ENCODE data around the gene PLA2G2D.
"Not testable (repeated sequence)": the region's sequence is repeated elsewhere in the genome, so short reads cannot be mapped to it uniquely, and the experiment has no call there.

PLA2G2D gene

DNA sequence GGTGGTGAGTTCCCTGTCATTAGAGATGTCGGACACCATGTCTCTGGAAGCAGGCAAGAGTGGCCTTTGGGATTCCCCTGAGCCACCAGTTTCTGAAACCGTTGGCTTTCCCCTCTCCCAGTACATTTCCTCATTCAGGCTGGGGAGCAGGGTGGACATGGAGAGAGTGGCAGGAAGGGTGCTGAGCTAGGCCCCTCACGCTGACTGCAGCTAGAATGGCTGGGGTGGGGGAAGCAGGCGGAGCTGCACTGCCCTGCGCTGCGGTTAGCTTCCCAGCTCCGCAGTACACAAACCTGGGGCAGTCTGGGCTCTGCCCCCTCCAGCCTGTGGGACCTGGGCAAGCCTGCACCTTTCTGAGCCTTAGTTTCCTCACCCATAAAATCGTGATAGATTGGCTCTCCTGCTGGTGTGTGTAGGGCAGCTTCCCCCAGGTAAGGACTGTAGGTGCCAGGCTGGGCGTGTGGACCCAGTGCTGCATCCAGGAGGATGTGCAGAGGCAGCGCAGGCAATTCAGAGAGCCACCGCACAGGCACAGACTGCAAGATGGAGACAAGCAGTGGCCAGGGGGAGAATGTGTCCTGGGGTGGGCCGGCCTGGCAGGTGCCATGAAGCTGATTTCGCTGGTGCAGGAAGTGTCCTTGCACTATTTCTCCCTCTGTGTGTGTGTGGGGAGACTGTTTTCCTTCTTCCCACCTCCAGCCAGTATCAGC is 22.8 kb upstream of the PLA2G2D start:
- DNase-seq: no peak

DNA sequence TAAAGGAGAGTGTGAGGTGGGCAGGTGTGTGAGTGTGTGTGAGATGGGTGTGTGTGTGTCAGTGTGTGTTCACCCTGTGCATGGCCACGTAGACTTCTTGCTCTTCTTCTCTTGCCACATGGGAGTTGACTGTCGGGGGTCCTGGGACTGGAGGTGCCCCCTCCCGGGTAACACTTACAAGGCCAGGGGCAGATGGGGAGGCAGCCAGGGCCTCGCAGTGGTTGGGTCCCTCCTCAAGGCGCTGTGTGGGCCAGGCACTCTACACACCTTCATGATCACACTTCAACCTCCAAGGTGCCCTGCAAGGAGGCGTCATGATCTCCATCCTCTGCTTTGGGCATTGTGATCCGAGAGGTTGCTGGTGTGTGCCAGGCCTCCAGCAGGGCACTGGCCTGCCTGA is 22.1 kb upstream of the PLA2G2D start:
- DNase-seq: no peak

GRCh38 chr1:20141001-20141400 is 21.7 kb upstream of the PLA2G2D start:
- no peak for DNase-seq

GRCh38 chr1:20139776-20140612 is 20.7 kb upstream of the PLA2G2D start:
- no peak for DNase-seq

- DNase-seq: no peak
Measured at GRCh38 chr1:20138961-20139550, 19.7 kb upstream of the PLA2G2D start, which contains the start of gene PLA2G2F. Gene PLA2G2F, plus strand, starts transcription at chr1:20139323. Its CDS starts 105 bp downstream, at chr1:20139428.

- no peak for DNase-seq
Measured at GRCh38 chr1:20138346-20138745, 19.0 kb upstream of the PLA2G2D start.

DNA sequence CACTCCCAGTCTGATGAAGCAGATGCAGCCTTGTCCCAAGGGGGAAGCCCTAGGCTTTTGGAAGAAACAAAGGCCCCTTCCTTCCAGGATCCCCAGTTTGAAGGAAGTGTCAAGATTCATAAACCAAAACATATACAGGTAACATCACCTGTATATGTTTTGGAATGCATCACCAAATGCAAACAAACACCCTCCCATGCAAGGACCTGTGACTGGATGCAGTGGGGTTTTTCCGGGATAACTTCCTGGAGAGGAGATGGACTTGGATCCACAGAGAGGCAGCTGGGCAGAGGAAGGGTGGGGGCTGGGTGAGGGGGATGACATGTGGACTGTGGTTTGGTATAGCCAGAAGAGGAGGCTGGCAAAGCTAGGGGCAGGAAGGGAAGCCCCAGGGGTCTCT is 18.3 kb upstream of the PLA2G2D start:
- no peak for DNase-seq

DNA sequence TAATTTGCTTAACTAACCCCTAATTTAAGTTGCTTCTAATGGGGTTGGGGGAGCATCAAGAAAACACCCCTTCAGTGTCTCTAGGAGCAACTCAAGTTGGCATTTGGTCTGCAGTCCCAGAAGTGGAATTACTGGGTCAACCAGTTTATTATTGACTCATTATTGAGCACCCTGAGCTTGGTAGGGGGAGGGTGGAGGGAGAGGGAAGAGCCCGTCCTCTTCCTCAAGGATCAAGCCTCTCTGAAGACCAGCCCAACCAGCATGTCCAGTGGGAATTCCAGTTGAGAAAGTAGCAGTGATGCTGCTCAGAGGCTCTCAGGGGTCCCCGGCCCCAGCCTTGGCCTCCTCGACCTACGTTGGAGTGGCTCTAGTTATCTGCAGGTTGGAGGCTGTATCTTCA is 17.7 kb upstream of the PLA2G2D start:
- no peak for DNase-seq

- DNase-seq: no peak
Measured at GRCh38 chr1:20136249-20136648, 16.9 kb upstream of the PLA2G2D start.

DNA sequence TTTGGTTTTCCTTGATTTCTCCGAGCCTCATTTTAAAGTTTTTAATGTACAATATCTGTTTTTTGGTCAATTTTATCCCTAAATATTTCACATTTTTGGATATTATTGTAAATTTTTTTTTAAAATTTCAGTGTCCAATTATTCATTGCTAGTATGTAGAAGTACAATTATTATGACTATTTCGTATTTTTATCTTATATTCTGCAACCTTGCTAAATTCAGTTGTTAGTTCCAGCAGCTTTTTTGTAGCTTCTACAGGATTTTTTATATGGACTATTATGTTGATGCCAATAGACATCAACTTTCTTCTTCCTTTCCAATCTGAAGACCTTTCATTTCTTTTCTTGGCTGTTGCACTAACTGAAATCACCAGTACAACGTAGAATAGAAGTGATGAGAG is 15.7 kb upstream of the PLA2G2D start:
- DNase-seq: no peak

DNA sequence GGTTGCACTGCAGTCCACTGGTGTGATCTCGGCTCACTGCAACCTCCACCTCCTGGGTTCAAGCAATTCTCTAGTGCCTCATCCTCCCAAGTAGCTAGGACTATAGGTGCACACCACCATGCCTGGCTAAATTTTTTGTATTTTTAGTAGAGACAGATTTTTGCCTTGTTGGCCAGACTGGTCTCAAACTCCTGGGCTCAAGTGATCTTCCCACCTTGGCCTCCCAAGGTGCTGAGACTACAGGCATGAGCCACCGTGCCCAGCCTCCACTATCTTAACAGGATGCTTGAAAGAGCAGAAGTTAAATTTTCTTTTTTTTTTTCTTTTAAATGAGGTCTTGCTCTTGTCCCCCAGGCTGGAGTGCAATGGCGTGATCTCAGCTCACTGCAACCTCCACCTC is 11.2 kb upstream of the PLA2G2D start:
- DNase-seq: not testable (repeated sequence)

DNA sequence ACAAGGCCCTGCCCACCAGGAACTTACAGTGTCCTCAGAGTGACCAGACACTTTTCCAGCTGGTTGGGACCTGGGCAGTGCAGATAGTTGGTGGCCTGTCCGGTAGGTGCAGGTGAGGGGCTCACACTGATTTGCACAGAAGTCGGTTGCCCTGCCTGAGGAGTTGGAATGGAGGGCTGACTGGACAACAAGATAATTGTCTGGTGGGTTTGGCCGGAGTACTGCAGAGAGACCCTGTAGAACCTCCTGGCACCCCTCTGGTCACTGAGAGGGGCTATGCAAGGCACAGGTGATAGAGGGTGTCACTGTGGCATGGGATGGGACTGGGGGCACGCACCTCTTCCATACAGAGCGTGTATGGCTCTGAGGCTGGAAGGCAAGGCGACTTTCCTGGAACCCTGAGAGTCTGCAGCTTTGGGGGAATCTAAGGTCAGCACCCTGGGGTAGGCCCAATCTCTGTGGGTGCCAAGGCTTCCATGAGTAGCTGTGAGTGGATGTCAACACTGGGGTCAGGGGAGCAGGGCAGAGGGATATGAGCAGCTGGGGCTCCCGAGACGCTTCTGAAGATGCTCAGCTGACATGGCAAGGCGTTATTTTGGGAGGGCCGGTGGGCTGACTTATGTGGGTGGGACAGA is 7.6 kb upstream of the PLA2G2D start:
- DNase-seq: no peak

GRCh38 chr1:20126041-20126805 is 6.9 kb upstream of the PLA2G2D start:
- DNase-seq: no peak

DNA sequence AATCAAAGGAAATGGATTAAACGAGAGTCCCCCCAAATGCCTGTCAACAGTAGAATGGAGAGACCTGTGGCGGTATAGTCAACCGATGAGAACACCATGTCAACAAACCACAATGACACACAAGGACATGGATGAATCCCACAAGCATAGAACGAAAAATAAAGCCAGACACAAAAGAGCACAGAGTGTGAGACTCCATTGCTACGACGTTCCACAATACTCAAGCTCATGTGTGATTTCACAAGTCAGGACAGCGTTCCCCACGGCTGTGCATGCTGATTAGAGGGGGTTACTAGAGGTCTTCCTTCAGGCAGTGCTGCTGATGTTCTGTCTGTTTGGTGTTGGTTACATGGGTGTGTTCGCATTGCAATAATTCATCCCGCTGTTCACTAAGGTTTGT is 5.8 kb upstream of the PLA2G2D start:
- DNase-seq: no peak

GRCh38 chr1:20124456-20125057 is 5.2 kb upstream of the PLA2G2D start:
- peak; percentile 81 for DNase-seq

DNA sequence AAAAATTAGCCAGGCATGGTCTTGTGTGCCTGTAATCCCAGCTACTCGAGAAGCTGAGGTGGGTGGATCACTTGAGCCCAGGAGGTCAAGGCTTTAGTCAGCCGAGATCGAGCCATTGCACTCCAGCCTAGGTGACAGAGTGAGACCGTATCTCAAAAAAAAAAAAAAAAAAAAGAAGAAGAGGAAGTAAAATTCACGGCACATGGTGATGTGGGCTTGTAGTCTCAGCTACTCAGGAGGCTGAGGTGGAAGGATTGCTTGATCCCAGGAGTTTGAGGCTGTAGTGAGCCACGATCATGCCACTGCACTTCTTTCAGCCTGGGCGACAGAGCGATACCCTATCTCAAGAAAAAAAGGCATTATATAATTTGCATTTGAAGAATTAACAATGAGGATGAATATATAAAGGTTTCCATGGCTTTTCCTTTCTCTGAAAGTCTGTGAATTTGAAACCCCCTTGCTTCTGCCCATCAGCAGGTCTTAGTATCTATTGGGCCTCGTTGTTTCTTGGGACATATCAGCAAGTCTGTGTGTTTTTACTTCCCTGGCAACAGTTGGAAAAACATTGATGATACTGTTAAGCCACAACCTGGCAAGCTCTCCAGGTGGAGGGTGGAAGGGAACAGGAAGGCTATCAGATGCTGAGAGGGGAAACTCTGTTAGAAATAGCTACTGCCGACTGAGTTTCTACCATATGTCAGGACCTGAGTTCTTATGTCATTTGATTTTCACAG is 4.6 kb upstream of the PLA2G2D start:
- DNase-seq: peak; percentile 5

GRCh38 chr1:20120796-20121195 is 1.5 kb upstream of the PLA2G2D start:
- DNase-seq: no peak

- DNase-seq: no peak
Measured at GRCh38 chr1:20117236-20117635, 2.1 kb downstream of the PLA2G2D start.

- no peak for DNase-seq
Measured at GRCh38 chr1:20115916-20116315, 3.4 kb downstream of the PLA2G2D start.

GRCh38 chr1:20115479-20115878 is 3.9 kb downstream of the PLA2G2D start:
- DNase-seq: no peak

DNA sequence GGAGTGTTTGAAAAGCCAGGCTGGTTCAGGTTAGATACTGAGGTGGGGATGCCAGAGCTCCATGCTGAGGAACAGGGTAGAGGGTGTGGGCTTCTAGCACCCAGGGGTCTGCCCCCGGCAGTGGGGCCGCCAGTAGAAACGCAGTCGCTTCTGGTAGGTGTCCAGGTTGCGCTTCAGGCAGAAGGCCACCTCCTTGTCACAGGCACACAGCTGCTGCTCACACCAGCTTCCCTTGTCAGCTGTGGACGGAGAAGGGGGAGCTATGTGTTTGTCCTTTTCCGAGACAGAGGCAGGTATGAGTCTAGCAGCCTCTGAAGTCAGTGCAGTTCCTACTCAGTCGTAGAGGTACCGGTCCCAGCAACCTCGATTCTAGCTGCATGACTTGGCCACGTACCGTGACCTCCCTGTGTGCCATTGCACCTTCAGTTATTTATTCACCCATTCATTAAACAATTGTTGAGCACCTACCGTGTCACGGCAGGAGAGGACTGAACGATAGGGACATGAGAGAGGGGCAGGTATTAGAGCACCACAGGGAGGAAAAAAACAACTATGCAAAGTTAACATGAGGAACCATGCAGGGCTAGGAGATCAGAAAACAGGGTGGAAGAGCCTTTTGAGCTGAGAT is 5.2 kb downstream of the PLA2G2D start:
- no peak for DNase-seq

All from hematopoietic multipotent progenitor cell treated with erythropoietin and hydrocortisone succinate and interleukin-3 and kit ligand, for 6 days (in vitro differentiated cells).